Myocyte (in vitro differentiated cells): ENCODE results near the gene APC. TPM values are rescaled to one million over a fixed set of nuclear protein-coding genes. Genes with fewer than 3 reads are reported as not detected.

Experiments used
- total RNA-seq: library from RNA; depleted of rRNA; stranded (reverse); fragments of >200 nt; gene quantifications from 2 replicates; pipeline ENCODE4 v1.2.3, GENCODE V29; 2014

Gene APC
- total RNA-seq, 1 donor from 2014 or later = 86.6 TPM

Other genes starting within 250 kb of the APC start
- 78.4 and 95.2 TPM in 2 replicates for gene SRP19, start 123.4 kb downstream of the APC start, total RNA-seq
- gene REEP5, start 184.3 kb downstream of the APC start, total RNA-seq = 47.3 and 58.5 TPM in 2 replicates
- gene DCP2, start 238.9 kb downstream of the APC start, total RNA-seq = 34.0 and 64.7 TPM in 2 replicates